Neural crest cell (in vitro differentiated cells): ENCODE measurements around the gene MECP2. TPM values are rescaled to one million over a fixed set of nuclear protein-coding genes. Genes with fewer than 3 reads are reported as not detected.
"Not testable (repeated sequence)": the region's sequence is repeated elsewhere in the genome, so short reads cannot be mapped to it uniquely, and the experiment has no call there.

Experiments
- DNase-seq: peaks from one replicate; pipeline ENCODE4 v3.0.0; 2021; ENCODE audit warnings: low read depth, mixed read lengths, low spot score
- H3K27ac Mint-ChIP-seq: one replicate; pipeline ENCODE4 v1.8.0; 2021; ENCODE audit warnings: mild to moderate bottlenecking, mixed read lengths; ENCODE audit not compliant: unreplicated experiment
- H3K27me3 Mint-ChIP-seq: 2 replicates; pipeline ENCODE4 v1.8.0; 2021; ENCODE audit warnings: low read depth, mild to moderate bottlenecking, mixed read lengths
- H3K36me3 Mint-ChIP-seq: 2 replicates; pipeline ENCODE4 v1.8.0; 2021; ENCODE audit warnings: low read depth, mild to moderate bottlenecking, mixed read lengths
- H3K4me1 Mint-ChIP-seq: 2 replicates; pipeline ENCODE4 v1.8.0; 2021; ENCODE audit warnings: mixed read lengths
- H3K4me3 Mint-ChIP-seq: one replicate; pipeline ENCODE4 v1.8.0; 2021; ENCODE audit warnings: mild to moderate bottlenecking, mixed read lengths
- H3K9me3 Mint-ChIP-seq: 2 replicates; pipeline ENCODE4 v1.8.0; 2021; ENCODE audit warnings: mixed read lengths
- CTCF ChIP-seq: fragments of 200-600 bp; sonication (generic); conservative IDR thresholded peaks from 2 replicates; pipeline ENCODE4 v1.5.0; 2021; ENCODE audit warnings: antibody characterized with exemption, mild to moderate bottlenecking
- long read RNA-seq: library from polyadenylated mRNA; unstranded; transcript quantifications from one replicate; pipeline ENCODE4 v2.0.0, GENCODE V29; 2020
- total RNA-seq: library from RNA; stranded (reverse); gene quantifications from 2 replicates; pipeline ENCODE4 v1.2.1, GENCODE V29; 2021

MECP2 gene
- 49.1 and 51.0 TPM in 2 replicates for total RNA-seq
- long read RNA-seq, partial matches to known transcripts: 1 of 10 reads
- long read RNA-seq, other reads (novel, unspliced or antisense): 9 of 10 reads

DNA sequence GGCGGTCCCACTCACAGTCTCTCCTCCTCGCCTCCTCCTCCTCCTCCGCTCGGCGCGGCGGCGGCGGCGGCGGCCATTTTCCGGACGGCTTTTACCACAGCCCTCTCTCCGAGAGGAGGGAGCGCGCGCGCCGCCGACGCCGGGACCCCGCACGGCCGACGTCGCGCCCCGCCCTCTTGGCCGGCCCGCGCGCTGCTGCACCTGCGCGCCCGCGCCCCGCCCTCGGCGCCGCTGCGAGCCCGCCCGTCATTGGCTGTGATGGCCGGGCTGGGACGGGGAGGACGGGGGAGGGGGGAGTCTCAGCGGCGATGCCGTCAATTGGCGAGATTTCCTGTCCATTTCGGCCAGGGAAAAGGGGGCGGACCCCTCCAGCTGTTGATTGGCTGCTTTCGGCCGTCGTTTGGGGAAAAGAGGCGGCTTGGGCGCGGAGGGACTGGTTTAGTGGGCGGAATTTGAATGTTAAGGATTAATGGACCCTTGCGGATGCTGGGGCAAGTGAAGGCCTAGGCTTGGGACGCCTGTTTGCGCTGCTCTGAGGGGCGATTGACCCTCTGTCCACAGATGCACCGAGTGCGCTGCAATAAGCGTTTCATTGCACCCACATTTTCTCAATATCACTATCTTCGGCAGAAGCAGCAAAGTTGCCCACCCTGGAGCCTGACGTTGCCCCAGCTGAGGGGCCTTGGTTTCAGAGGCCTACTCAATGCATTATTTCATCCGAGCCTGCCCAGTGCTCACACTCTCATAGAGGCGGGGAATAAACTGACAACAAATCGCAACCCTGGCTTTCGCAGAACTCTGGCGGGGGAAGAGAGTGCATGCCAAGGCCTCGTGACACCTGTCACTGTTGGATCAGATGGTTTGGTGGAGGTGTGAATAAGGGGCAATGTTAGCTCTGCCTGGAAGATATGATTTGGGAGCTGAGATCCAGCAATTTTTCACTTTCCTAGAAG is at the start of gene MECP2:
Gene MECP2, minus strand, starts transcription at position 129 of the 953 bp plus-strand sequence.
- H3K9me3 Mint-ChIP-seq: peaks cover 8% of the 10 kb centered on the region
- peaks cover 3% of the 10 kb centered on the region for H3K36me3 Mint-ChIP-seq
- peaks cover 39% of the 10 kb centered on the region for H3K4me1 Mint-ChIP-seq
- H3K4me3 Mint-ChIP-seq: peak within 1 kb of the TSS; percentile 87
- H3K27me3 Mint-ChIP-seq: no peaks in the 10 kb centered on the region
- H3K27ac Mint-ChIP-seq: peak within 1 kb of the TSS; percentile 23
- peak; percentile 81 for DNase-seq
- TF ChIP-seq CTCF: no peak

GRCh38 chrX:154144010-154144409 is 46.5 kb upstream of the MECP2 start, which contains the start of gene OPN1LW:
OPN1LW (plus strand) TSS chrX:154144243; CDS start chrX:154144284, 41 bp downstream.
- H3K27me3 Mint-ChIP-seq, H3K36me3 Mint-ChIP-seq, H3K4me1 Mint-ChIP-seq, H3K9me3 Mint-ChIP-seq, DNase-seq, H3K4me3 Mint-ChIP-seq, H3K27ac Mint-ChIP-seq: not testable (repeated sequence)

DNA sequence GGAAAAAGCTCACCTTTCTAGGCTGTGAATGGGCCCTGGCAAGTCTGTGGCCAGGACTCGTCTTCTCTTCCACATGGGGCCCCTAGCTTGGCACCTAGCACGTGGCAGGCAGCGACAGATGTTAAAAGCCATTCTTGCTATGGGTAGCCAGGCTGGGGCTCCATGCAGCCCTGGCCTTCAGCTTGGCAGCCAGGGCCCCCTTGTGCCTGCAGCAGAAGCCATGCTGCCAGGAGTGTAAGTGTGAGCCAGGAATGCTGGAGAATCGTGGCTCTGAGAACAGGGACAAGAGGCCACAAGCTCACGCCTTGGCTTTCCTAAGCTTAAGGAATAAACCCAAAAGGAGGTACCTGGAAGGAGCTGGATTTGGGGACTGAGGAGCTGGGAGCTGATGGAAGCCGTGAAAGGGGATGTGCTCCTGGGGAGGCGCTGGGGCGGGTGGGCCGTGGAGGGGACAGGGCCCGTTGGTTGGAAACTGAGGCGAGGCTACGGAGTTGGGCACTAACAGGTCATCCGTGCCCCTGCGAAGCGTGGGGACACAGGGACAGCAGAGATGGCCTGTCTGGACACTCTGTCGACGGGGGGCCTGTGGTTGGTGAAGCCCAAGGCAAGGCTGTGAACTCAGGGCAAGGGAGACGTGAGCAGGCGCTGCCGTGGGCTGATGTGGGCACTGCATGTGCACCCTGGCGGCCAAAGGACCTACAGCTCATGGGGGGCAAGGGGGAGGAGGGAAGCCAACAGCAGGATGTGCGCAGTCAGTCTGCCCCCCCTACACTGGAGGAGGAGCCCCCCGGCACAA is 45.6 kb upstream of the MECP2 start:
- DNase-seq: no peak
- TF ChIP-seq CTCF: no peak
- H3K4me1 Mint-ChIP-seq: no peaks in the 10 kb centered on the region
- no peaks in the 10 kb centered on the region for H3K36me3 Mint-ChIP-seq
- no peak overlapping the region for H3K4me3 Mint-ChIP-seq
- no peaks in the 10 kb centered on the region for H3K9me3 Mint-ChIP-seq
- no peak overlapping the region for H3K27ac Mint-ChIP-seq
- H3K27me3 Mint-ChIP-seq: no peaks in the 10 kb centered on the region

DNA sequence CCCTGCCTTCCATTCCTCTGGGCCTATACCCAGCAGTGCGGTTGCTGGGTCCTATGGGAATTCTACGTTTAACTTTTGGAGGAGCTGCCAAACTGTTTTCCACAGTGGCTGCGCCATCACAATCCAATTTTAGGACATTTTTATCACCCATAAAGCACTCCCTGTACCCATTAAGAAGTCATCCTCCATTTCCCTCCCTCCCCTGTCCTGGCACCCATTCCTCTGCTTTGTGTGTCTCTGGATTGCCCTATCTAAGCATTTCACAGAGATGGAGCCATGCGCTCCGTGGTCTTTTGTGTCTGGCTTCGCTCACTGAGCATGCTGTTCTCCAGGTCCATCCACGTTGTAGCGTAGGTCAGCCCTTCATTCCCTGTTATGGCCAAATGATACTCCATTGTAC is 44.9 kb upstream of the MECP2 start:
- Mint-ChIP-seq H3K36me3 (no peaks in the 10 kb centered on the region), H3K27me3 (no peaks in the 10 kb centered on the region), H3K4me3 (no peak overlapping the region), H3K9me3 (no peaks in the 10 kb centered on the region), H3K4me1 (no peaks in the 10 kb centered on the region), H3K27ac (no peak overlapping the region)
- TF ChIP-seq CTCF: no peak
- DNase-seq: no peak

DNA sequence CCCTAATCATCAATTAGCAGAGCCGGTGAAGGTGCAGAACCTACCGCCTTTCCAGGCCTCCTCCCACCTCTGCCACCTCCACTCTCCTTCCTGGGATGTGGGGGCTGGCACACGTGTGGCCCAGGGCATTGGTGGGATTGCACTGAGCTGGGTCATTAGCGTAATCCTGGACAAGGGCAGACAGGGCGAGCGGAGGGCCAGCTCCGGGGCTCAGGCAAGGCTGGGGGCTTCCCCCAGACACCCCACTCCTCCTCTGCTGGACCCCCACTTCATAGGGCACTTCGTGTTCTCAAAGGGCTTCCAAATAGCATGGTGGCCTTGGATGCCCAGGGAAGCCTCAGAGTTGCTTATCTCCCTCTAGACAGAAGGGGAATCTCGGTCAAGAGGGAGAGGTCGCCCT is 43.2 kb upstream of the MECP2 start:
- DNase-seq: no peak
- Mint-ChIP-seq H3K4me1 (peaks cover 8% of the 10 kb centered on the region), H3K36me3 (no peaks in the 10 kb centered on the region), H3K9me3 (no peaks in the 10 kb centered on the region), H3K4me3 (no peak overlapping the region), H3K27me3 (no peaks in the 10 kb centered on the region), H3K27ac (no peak overlapping the region)
- TF ChIP-seq CTCF: no peak
